Activated T-cell treated with anti-CD3 and anti-CD28 coated beads for 48 hours (primary cell): Measurements from ENCODE around the gene AKAP10.
"Not testable (repeated sequence)": the region's sequence is repeated elsewhere in the genome, so short reads cannot be mapped to it uniquely, and the experiment has no call there.

Source experiments
- DNase-seq: peaks from one replicate; pipeline ENCODE4 v3.0.0-alpha.2; 2020; ENCODE audit warnings: low read depth

The AKAP10 gene

GRCh38 chr17:19928299-19928698 is 49.3 kb downstream of the AKAP10 start:
- no peak for DNase-seq

GRCh38 chr17:19915245-19915978 is 62.2 kb downstream of the AKAP10 start:
- no peak for DNase-seq

GRCh38 chr17:19911033-19911432 is 66.6 kb downstream of the AKAP10 start:
- DNase-seq, result no peak

- DNase-seq, result no peak
These were observed 68.5 kb downstream of the AKAP10 start for GRCh38 chr17:19909139-19909538.

GRCh38 chr17:19905502-19905901 is 72.1 kb downstream of the AKAP10 start:
- DNase-seq, result no peak

GRCh38 chr17:19904924-19905323 is 72.7 kb downstream of the AKAP10 start:
- no peak for DNase-seq

- no peak for DNase-seq
These were observed 73.2 kb downstream of the AKAP10 start for GRCh38 chr17:19904412-19904811.

GRCh38 chr17:19900809-19901208 is 76.8 kb downstream of the AKAP10 start:
- no peak for DNase-seq

GRCh38 chr17:19897903-19898302 is 79.7 kb downstream of the AKAP10 start:
- DNase-seq, result no peak

- DNase-seq, result no peak
These were observed 80.4 kb downstream of the AKAP10 start for GRCh38 chr17:19897090-19897837.

- DNase-seq, result no peak
These were observed 80.9 kb downstream of the AKAP10 start for GRCh38 chr17:19896679-19897078.

- DNase-seq, result not testable (repeated sequence)
These were observed 87.1 kb downstream of the AKAP10 start for GRCh38 chr17:19890554-19890953.

GRCh38 chr17:19890001-19890400 is 87.6 kb downstream of the AKAP10 start:
- DNase-seq, result not testable (repeated sequence)

GRCh38 chr17:19886116-19886515 is 91.5 kb downstream of the AKAP10 start:
- no peak for DNase-seq

GRCh38 chr17:19883537-19884215 is 94.0 kb downstream of the AKAP10 start:
- DNase-seq, result no peak

GRCh38 chr17:19880393-19880792 is 97.2 kb downstream of the AKAP10 start:
- DNase-seq, result no peak

- no peak for DNase-seq
These were observed 100.2 kb downstream of the AKAP10 start for GRCh38 chr17:19877364-19877945.

GRCh38 chr17:19876529-19877161 is 101.0 kb downstream of the AKAP10 start:
- DNase-seq, result no peak

GRCh38 chr17:19874256-19874655 is 103.4 kb downstream of the AKAP10 start:
- DNase-seq, result no peak

GRCh38 chr17:19873346-19873745 is 104.3 kb downstream of the AKAP10 start:
- no peak for DNase-seq

GRCh38 chr17:19868079-19868395 is 109.6 kb downstream of the AKAP10 start:
- DNase-seq, result no peak
